ENCODE results near the gene MT3. TPM values are rescaled to one million over a fixed set of nuclear protein-coding genes. Genes with fewer than 3 reads are reported as not detected.
"Not testable (repeated sequence)": the region's sequence is repeated elsewhere in the genome, so short reads cannot be mapped to it uniquely, and the experiment has no call there.

MT3 gene
- total and polyA plus RNA-seq, 2 of the 8 experiments (the other 6 are each of a cell fraction or from before 2014, with no cell fraction given), result 0.17 TPM; not detected in 1

- TF ChIP-seq KDM1A (IDR thresholded peaks at IDR 0.05; ENCODE audit: borderline replicate concordance, low read length) (no peak), JUND (IDR thresholded peaks at IDR 0.05; ENCODE audit: low read length) (no peak), E2F6 (IDR thresholded peaks at IDR 0.05) (no peak)
Measured at GRCh38 chr16:56580391-56581048, 8.8 kb upstream of the MT3 start (continued).

- H2BK12ac ChIP-seq (ENCODE audit: low read depth, low read length); H4K20me1 ChIP-seq (replicated peaks in 1 of 2; ENCODE audit: control insufficient read depth in 1 of 2, insufficient read depth in 2 of 2, low read length in 2 of 2); H2AFZ ChIP-seq (ENCODE audit: low read length); H3K23me2 ChIP-seq (ENCODE audit: low read depth, low read length); H3K9me3 ChIP-seq (ENCODE audit: insufficient read depth in 2 of 2, low read depth in 1 of 2, low read length in 1 of 2); H4K5ac ChIP-seq (ENCODE audit: insufficient read length, low read depth, low read length); H4K91ac ChIP-seq (replicated peaks; ENCODE audit: insufficient read length, low read length); H3K27me3 ChIP-seq (replicated peaks in 1 of 4; ENCODE audit: control insufficient read depth in 3 of 4, extremely low read depth in 1 of 4, insufficient read depth in 3 of 4, low read length in 3 of 4); H3K4me1 ChIP-seq (replicated peaks in 1 of 4; ENCODE audit: control insufficient read depth in 3 of 4, insufficient read depth in 4 of 4, low read length in 3 of 4); H3K4ac ChIP-seq (replicated peaks; ENCODE audit: insufficient read length, low read depth, low read length); H3K27ac ChIP-seq (ENCODE audit: low read depth, low read length); H3K9ac ChIP-seq (replicated peaks in 1 of 4; ENCODE audit: extremely low read depth in 1 of 4, low read depth in 3 of 4, low read length in 3 of 4); H3K79me1 ChIP-seq (ENCODE audit: low read depth, low read length); H3K4me2 ChIP-seq (ENCODE audit: insufficient read depth in 1 of 2, low read depth in 2 of 2, low read length in 2 of 2); H4K8ac ChIP-seq (ENCODE audit: extremely low read depth, insufficient read depth, low read length); POLR2A ChIA-PET (ENCODE audit: partially characterized antibody); H2BK5ac ChIP-seq (ENCODE audit: low read depth, low read length); H3K18ac ChIP-seq (ENCODE audit: extremely low read depth, low read length); H3K23ac ChIP-seq (ENCODE audit: insufficient read length); H2BK15ac ChIP-seq (ENCODE audit: low read length); H3K79me2 ChIP-seq (ENCODE audit: control insufficient read depth in 1 of 2, insufficient read depth in 2 of 2, low read length in 2 of 2); H3K36me3 ChIP-seq (ENCODE audit: control insufficient read depth in 2 of 4, insufficient read depth in 4 of 4, low read length in 3 of 4); H3K56ac ChIP-seq (replicated peaks; ENCODE audit: insufficient read length, low read depth, low read length); H3K4me3 ChIP-seq (ENCODE audit: extremely low read depth in 1 of 4, insufficient read depth in 2 of 4, low read depth in 3 of 4, low read length in 4 of 4); DNase-seq (ENCODE audit: low read depth in 1 of 2, low spot score in 2 of 2); H3K14ac ChIP-seq (ENCODE audit: insufficient read length); H2BK20ac ChIP-seq (ENCODE audit: low read length); H2BK120ac ChIP-seq (replicated peaks; ENCODE audit: low read depth, low read length); H2AK5ac ChIP-seq (ENCODE audit: low read depth, low read length): not testable (repeated sequence)
- CTCF ChIA-PET (ENCODE audit: partially characterized antibody), result interaction anchor here (1.0 to 1.9 kb wide), 5 partner anchors 9 to 119 kb away, joined by 3 to 6 read pairs (median 5); no protein-coding TSS in a partner anchor
- WGBS, 2 experiments (ENCODE audit: extremely low coverage in 1 of 2, insufficient coverage in 1 of 2, insufficient read length in 1 of 2, insufficient replicate concordance in 2 of 2, low coverage in 1 of 2, low lambda C conversion rate in 2 of 2, missing lambda C conversion rate in 1 of 2), result 94% methylated on average over 2 of the region's 2 CpGs; no CpG with 5 or more reads in 1 of the 2 experiments
- peak; percentile 80 for FAIRE-seq
Measured at GRCh38 chr16:56582911-56583310, 6.4 kb upstream of the MT3 start.

Data from H1 (cell line).